Measurements from ENCODE around the gene CYP4X1. TPM values are rescaled to one million over a fixed set of nuclear protein-coding genes. Genes with fewer than 3 reads are reported as not detected.
"Not testable (repeated sequence)": the region's sequence is repeated elsewhere in the genome, so short reads cannot be mapped to it uniquely, and the experiment has no call there.

The CYP4X1 gene
- total RNA-seq, 2 donors from 2014 or later: 34.7 TPM

- intact Hi-C loops (cut with DNase I): no loop called here
- no peak for DNase-seq (ENCODE audit: low spot score)
- Histone ChIP-seq H3K27ac (no peak overlapping the region), H3K4me1 (replicated peaks) (no peaks in the 10 kb centered on the region), H3K27me3 (replicated peaks; ENCODE audit: insufficient read depth) (no peaks in the 10 kb centered on the region), H3K36me3 (no peaks in the 10 kb centered on the region), H3K9me3 (no peaks in the 10 kb centered on the region), H3K4me3 (no peak overlapping the region)
- 41% methylated on average over 13 of the region's 13 CpGs for WGBS
- TF ChIP-seq CTCF (IDR thresholded peaks at IDR 0.05) (peak in 3 of 4 experiments; percentile 20 to 40 (median 23)), POLR2A (IDR thresholded peaks at IDR 0.05) (no peak)
These were observed 32.2 kb upstream of the CYP4X1 start for GRCh38 chr1:46991083-46991923.

- H3K4me1 ChIP-seq (replicated peaks): no peaks in the 10 kb centered on the region
- no peaks in the 10 kb centered on the region for H3K9me3 ChIP-seq
- no peaks in the 10 kb centered on the region for H3K27me3 ChIP-seq (replicated peaks; ENCODE audit: insufficient read depth)
- intact Hi-C loops (cut with DNase I): no loop called here
- whole genome bisulfite sequencing: 39% methylated on average over 3 of the region's 3 CpGs
- H3K4me3 ChIP-seq: no peak overlapping the region
- no peaks in the 10 kb centered on the region for H3K36me3 ChIP-seq
- no peak for DNase-seq (ENCODE audit: low spot score)
- H3K27ac ChIP-seq: no peak overlapping the region
- TF ChIP-seq POLR2A (IDR thresholded peaks at IDR 0.05) (no peak), CTCF (IDR thresholded peaks at IDR 0.05) (no peak), POLR2AphosphoS5 (IDR thresholded peaks at IDR 0.05) (no peak)
These were observed 26.7 kb upstream of the CYP4X1 start for GRCh38 chr1:46996659-46997281.

GRCh38 chr1:47002211-47002610 lies 21.3 kb upstream of the CYP4X1 start:
- Histone ChIP-seq H3K4me3 (no peak overlapping the region), H3K27me3 (replicated peaks; ENCODE audit: insufficient read depth) (no peaks in the 10 kb centered on the region), H3K9me3 (no peaks in the 10 kb centered on the region), H3K27ac (no peak overlapping the region), H3K4me1 (replicated peaks) (no peaks in the 10 kb centered on the region), H3K36me3 (no peaks in the 10 kb centered on the region)
- intact Hi-C loops (cut with DNase I): no loop called here
- WGBS: 39% methylated on average over 1 of the region's 1 CpG
- DNase-seq (ENCODE audit: low spot score): no peak
- peak in 1 of 4 experiments; percentile 24 for TF ChIP-seq CTCF (IDR thresholded peaks at IDR 0.05)
- TF ChIP-seq POLR2AphosphoS5 (IDR thresholded peaks at IDR 0.05): no peak

- DNase-seq (ENCODE audit: low spot score): no peak
- intact Hi-C loops (cut with DNase I): no loop called here
- 55% methylated on average over 5 of the region's 5 CpGs for WGBS
- H3K9me3 ChIP-seq: no peaks in the 10 kb centered on the region
- no peaks in the 10 kb centered on the region for H3K27me3 ChIP-seq (replicated peaks; ENCODE audit: insufficient read depth)
- TF ChIP-seq CTCF (IDR thresholded peaks at IDR 0.05) (no peak), POLR2AphosphoS5 (IDR thresholded peaks at IDR 0.05) (no peak), POLR2A (IDR thresholded peaks at IDR 0.05) (no peak)
- H3K27ac ChIP-seq: no peak overlapping the region
- no peak overlapping the region for H3K4me3 ChIP-seq
- H3K36me3 ChIP-seq: no peaks in the 10 kb centered on the region
- H3K4me1 ChIP-seq (replicated peaks): no peaks in the 10 kb centered on the region
These were observed 19.5 kb upstream of the CYP4X1 start for GRCh38 chr1:47003896-47004403.

- H3K4me3 ChIP-seq; H3K36me3 ChIP-seq; H3K9me3 ChIP-seq; H3K27ac ChIP-seq; intact Hi-C loops (cut with DNase I); H3K27me3 ChIP-seq (replicated peaks; ENCODE audit: insufficient read depth); DNase-seq (ENCODE audit: low spot score); H3K4me1 ChIP-seq (replicated peaks): not testable (repeated sequence)
- 97% methylated on average over 9 of the region's 9 CpGs for WGBS
These were observed 17.0 kb upstream of the CYP4X1 start for GRCh38 chr1:47006437-47006836.
